Measurements from ENCODE around the gene PRKCB.
"Not testable (repeated sequence)": the region's sequence is repeated elsewhere in the genome, so short reads cannot be mapped to it uniquely, and the experiment has no call there.

DNA sequence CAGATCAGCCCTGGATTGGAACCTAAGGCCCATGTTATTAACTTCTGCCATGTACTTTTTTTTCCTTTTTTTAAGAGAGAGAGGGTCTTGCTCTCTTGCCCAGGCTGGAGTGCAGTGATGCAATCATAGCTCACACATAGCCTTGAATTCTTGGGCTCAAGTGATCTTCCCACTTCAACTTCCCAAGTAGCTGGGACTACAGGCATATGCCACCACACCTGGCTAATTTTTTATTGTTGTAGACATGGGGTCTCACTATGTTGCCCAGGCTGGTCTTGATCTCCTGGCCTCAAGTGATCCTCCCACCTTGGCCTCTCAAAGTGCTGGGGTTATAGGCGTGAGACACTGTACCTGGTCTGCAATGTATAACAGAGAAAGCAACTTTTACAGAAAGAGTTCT lies 194.1 kb downstream of the PRKCB start:
- TF ChIP-seq, protein P1, sequence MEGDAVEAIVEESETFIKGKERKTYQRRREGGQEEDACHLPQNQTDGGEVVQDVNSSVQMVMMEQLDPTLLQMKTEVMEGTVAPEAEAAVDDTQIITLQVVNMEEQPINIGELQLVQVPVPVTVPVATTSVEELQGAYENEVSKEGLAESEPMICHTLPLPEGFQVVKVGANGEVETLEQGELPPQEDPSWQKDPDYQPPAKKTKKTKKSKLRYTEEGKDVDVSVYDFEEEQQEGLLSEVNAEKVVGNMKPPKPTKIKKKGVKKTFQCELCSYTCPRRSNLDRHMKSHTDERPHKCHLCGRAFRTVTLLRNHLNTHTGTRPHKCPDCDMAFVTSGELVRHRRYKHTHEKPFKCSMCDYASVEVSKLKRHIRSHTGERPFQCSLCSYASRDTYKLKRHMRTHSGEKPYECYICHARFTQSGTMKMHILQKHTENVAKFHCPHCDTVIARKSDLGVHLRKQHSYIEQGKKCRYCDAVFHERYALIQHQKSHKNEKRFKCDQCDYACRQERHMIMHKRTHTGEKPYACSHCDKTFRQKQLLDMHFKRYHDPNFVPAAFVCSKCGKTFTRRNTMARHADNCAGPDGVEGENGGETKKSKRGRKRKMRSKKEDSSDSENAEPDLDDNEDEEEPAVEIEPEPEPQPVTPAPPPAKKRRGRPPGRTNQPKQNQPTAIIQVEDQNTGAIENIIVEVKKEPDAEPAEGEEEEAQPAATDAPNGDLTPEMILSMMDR (IDR thresholded peaks at IDR 0.05; ENCODE audit: low read depth, low read length): not testable (repeated sequence)
- TF ChIP-seq EZH2phosphoT487 (IDR thresholded peaks at IDR 0.05; ENCODE audit: low read depth): not testable (repeated sequence)

All from OCI-LY3 (cell line).